Osteoblast (primary cell): ENCODE results near the gene PTPRT. TPM values are rescaled to one million over a fixed set of nuclear protein-coding genes. Genes with fewer than 3 reads are reported as not detected.

Experiments
- DNase-seq: peaks from one replicate; pipeline ENCODE4 v3.0.0; 2011; ENCODE audit warnings: low spot score, mixed read lengths; ENCODE audit not compliant: insufficient read length; ENCODE audit errors: missing footprints
- H2AFZ ChIP-seq: 2 replicates; pipeline ENCODE4 v1.6.0; 2011; ENCODE audit warnings: mild to moderate bottlenecking, low read length
- H3K27ac ChIP-seq: 2 replicates; pipeline ENCODE4 v1.5.1; 2011; ENCODE audit warnings: mild to moderate bottlenecking, low read depth, low read length, moderate library complexity
- H3K27me3 ChIP-seq: 2 replicates; pipeline ENCODE4 v1.6.0; 2012; ENCODE audit warnings: mild to moderate bottlenecking, control low read depth, inconsistent platforms, low read length, moderate library complexity; ENCODE audit not compliant: insufficient read depth
- H3K36me3 ChIP-seq: 2 replicates; pipeline ENCODE4 v1.5.1; 2011; ENCODE audit warnings: mild to moderate bottlenecking, low read length, control low read depth, moderate library complexity; ENCODE audit not compliant: insufficient read depth
- H3K4me1 ChIP-seq: 2 replicates; pipeline ENCODE4 v1.5.1; 2011; ENCODE audit warnings: mild to moderate bottlenecking, low read length, control low read depth, moderate library complexity; ENCODE audit not compliant: insufficient read depth
- H3K4me2 ChIP-seq: 2 replicates; pipeline ENCODE4 v1.6.0; 2011; ENCODE audit warnings: mild to moderate bottlenecking, low read length; ENCODE audit not compliant: insufficient read depth
- H3K4me3 ChIP-seq: fragments of 200-600 bp; sonication (generic); 3 replicates; pipeline ENCODE4 v1.5.1; 2012; ENCODE audit warnings: mild to moderate bottlenecking, low read length, inconsistent platforms; ENCODE audit not compliant: insufficient read depth
- H3K79me2 ChIP-seq: 2 replicates; pipeline ENCODE4 v1.6.0; 2012; ENCODE audit warnings: mild to moderate bottlenecking, low read length, control low read depth, inconsistent platforms; ENCODE audit not compliant: insufficient read depth
- H3K9me3 ChIP-seq: 2 replicates; pipeline ENCODE4 v1.5.1; 2011; ENCODE audit warnings: low read depth, low read length, control low read depth
- H4K20me1 ChIP-seq: 2 replicates; pipeline ENCODE4 v1.6.0; 2012; ENCODE audit warnings: mild to moderate bottlenecking, low read length, control low read depth; ENCODE audit not compliant: insufficient read depth
- total RNA-seq: library from RNA; depleted of rRNA; stranded (reverse); fragments of >200 nt; gene quantifications from 2 replicates; pipeline ENCODE4 v1.2.3, GENCODE V29; 2012
- TF ChIP-seq, protein P1 (sequence below): IDR thresholded peaks from 2 replicates; pipeline ENCODE4 v1.5.1; 2011; ENCODE audit warnings: mild to moderate bottlenecking, low read depth, low read length, moderate library complexity; ENCODE audit errors: extremely low read depth

The PTPRT gene
- total RNA-seq, 1 donor = not detected

DNA sequence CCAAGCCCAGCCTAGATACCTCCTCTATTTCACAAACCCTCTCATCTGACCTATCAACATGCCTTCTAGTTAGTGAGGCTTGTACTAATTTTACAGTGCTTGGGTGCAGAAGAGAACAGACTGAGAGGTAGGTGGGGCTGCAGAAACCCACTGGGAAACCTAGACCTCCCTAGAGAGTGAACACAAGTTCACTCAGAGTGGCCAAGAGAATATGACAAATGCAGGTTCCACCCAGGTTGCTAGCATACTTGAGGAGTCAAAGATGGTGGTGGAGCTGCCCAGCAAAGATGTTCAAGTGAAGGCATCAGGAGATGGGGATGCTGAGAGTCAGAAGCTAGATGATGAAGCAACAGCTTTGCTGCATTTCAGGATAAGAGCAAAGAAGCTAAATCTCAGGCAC is 337.0 kb downstream of the PTPRT start:
- Histone ChIP-seq H3K4me3 (no peak overlapping the region), H3K27ac (no peak overlapping the region), H3K27me3 (no peaks in the 10 kb centered on the region), H2AFZ (no peak overlapping the region), H3K9me3 (peaks cover 4% of the 10 kb centered on the region), H4K20me1 (no peaks in the 10 kb centered on the region), H3K4me2 (no peak overlapping the region), H3K79me2 (no peaks in the 10 kb centered on the region), H3K36me3 (no peaks in the 10 kb centered on the region), H3K4me1 (no peaks in the 10 kb centered on the region)
- TF ChIP-seq, protein P1, sequence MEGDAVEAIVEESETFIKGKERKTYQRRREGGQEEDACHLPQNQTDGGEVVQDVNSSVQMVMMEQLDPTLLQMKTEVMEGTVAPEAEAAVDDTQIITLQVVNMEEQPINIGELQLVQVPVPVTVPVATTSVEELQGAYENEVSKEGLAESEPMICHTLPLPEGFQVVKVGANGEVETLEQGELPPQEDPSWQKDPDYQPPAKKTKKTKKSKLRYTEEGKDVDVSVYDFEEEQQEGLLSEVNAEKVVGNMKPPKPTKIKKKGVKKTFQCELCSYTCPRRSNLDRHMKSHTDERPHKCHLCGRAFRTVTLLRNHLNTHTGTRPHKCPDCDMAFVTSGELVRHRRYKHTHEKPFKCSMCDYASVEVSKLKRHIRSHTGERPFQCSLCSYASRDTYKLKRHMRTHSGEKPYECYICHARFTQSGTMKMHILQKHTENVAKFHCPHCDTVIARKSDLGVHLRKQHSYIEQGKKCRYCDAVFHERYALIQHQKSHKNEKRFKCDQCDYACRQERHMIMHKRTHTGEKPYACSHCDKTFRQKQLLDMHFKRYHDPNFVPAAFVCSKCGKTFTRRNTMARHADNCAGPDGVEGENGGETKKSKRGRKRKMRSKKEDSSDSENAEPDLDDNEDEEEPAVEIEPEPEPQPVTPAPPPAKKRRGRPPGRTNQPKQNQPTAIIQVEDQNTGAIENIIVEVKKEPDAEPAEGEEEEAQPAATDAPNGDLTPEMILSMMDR = no peak
- DNase-seq = no peak

DNA sequence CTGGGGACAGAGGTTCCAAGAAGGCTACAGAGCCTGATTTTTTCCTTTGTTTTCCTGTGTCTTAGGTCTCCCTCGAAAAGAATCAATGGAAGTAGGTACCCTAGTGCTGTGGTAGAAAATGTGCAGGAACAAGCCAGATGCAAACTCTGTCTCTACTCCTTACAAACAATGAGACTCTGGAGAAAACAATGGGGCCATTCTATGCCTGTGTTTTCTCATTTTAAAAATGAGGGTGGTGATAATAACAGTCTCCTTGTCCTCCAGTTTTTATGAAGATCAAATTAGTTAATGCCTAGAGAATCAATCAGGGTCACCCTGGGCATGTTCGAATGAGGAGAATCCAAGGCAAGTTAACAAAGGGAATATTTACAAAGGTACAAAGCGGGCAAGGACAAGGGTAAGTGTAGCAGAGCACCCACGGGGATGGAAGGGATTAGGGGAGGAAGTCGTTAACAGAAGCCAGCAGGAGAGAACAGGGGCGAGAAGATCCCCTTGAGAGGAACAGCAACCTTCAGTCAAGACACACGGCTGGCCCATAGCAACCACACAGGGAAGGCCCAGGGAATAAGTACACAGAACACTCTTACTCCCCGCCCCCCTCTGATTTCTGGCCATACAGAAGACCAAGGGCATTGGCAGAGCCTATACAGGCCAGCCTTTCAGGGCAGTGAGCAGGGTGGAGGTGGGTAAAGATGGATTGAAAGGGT is 342.8 kb downstream of the PTPRT start:
- Histone ChIP-seq H3K27ac (no peak overlapping the region), H3K9me3 (peaks cover 4% of the 10 kb centered on the region), H3K79me2 (no peaks in the 10 kb centered on the region), H3K36me3 (no peaks in the 10 kb centered on the region), H3K4me2 (no peak overlapping the region), H3K4me3 (no peak overlapping the region), H4K20me1 (no peaks in the 10 kb centered on the region), H2AFZ (no peak overlapping the region), H3K27me3 (no peaks in the 10 kb centered on the region), H3K4me1 (no peaks in the 10 kb centered on the region)
- DNase-seq = no peak
- TF ChIP-seq, protein P1 = no peak

DNA sequence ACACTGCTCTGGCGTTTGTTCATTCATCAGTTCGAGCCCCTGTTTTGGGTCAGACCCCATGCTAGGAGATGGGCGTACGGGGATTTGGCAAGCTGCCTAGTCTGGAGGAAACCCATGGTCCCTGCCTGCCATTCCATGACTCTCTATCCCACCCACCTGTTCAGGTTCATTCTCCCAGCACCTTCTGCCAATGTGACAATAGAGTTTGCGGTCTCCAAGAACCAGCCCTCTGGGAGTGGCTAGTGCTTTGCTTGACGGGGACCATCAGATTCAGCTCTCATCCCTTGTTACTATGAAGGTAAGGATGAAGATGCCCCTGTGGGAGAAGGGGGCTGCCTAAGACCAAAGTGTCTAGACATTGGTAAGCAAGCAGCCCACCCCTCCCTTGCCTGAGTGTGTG is 345.0 kb downstream of the PTPRT start:
- Histone ChIP-seq H3K4me3 (no peak overlapping the region), H3K4me1 (no peaks in the 10 kb centered on the region), H3K27ac (no peak overlapping the region), H3K4me2 (no peak overlapping the region), H2AFZ (no peak overlapping the region), H3K36me3 (no peaks in the 10 kb centered on the region), H3K27me3 (no peaks in the 10 kb centered on the region), H3K79me2 (no peaks in the 10 kb centered on the region), H4K20me1 (no peaks in the 10 kb centered on the region), H3K9me3 (peaks cover 8% of the 10 kb centered on the region)
- no peak for DNase-seq
- TF ChIP-seq, protein P1 = no peak

DNA sequence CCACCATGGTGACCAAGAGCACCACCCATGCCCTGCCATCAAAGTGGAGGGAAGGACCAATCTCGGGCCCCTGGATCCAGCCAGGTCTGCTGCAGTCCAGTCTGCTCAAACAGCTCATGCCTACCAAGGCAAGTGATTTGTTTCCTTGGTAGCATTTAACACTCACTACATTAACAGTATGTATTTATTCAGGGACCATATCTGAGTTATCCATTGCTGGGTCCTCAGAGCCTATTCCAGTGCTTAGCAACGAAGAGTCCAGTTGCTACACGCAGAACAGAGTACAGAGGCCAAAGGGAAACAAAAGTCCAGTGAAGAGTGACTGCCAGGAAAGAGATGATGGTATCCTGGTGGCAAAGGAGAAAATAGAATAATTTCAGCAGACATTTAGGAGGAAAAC is 352.2 kb downstream of the PTPRT start:
- no peak overlapping the region for H3K27ac ChIP-seq
- no peak for DNase-seq
- H3K4me3 ChIP-seq = no peak overlapping the region
- TF ChIP-seq, protein P1 = no peak
- no peak overlapping the region for H3K4me2 ChIP-seq
- H3K79me2 ChIP-seq = no peaks in the 10 kb centered on the region
- H3K4me1 ChIP-seq = no peaks in the 10 kb centered on the region
- no peaks in the 10 kb centered on the region for H3K36me3 ChIP-seq
- no peaks in the 10 kb centered on the region for H3K27me3 ChIP-seq
- peaks cover 4% of the 10 kb centered on the region for H3K9me3 ChIP-seq
- H4K20me1 ChIP-seq = no peaks in the 10 kb centered on the region
- no peak overlapping the region for H2AFZ ChIP-seq
